ENCODE data around the gene NELL1.
"Not testable (repeated sequence)": the region's sequence is repeated elsewhere in the genome, so short reads cannot be mapped to it uniquely, and the experiment has no call there.

The NELL1 gene

GRCh38 chr11:21268036-21268435 lies 598.6 kb downstream of the NELL1 start:
- TF ChIP-seq GLIS3 (CRISPR knock-in tag; IDR thresholded peaks at IDR 0.05) (no peak), CSDC2 (CRISPR knock-in tag; IDR thresholded peaks at IDR 0.05) (no peak), ZFP30 (CRISPR knock-in tag; IDR thresholded peaks at IDR 0.05) (no peak), BACH2 (CRISPR knock-in tag; IDR thresholded peaks at IDR 0.05; ENCODE audit: borderline replicate concordance) (no peak), ZNF70 (CRISPR knock-in tag; IDR thresholded peaks at IDR 0.05) (no peak), OSR1 (CRISPR knock-in tag; IDR thresholded peaks at IDR 0.05) (no peak), CSRNP3 (CRISPR knock-in tag; IDR thresholded peaks at IDR 0.05) (no peak), ESRRG (CRISPR knock-in tag; IDR thresholded peaks at IDR 0.05) (no peak), RARB (CRISPR knock-in tag; IDR thresholded peaks at IDR 0.05) (no peak), ZC3H10 (CRISPR knock-in tag; IDR thresholded peaks at IDR 0.05) (no peak)

DNA sequence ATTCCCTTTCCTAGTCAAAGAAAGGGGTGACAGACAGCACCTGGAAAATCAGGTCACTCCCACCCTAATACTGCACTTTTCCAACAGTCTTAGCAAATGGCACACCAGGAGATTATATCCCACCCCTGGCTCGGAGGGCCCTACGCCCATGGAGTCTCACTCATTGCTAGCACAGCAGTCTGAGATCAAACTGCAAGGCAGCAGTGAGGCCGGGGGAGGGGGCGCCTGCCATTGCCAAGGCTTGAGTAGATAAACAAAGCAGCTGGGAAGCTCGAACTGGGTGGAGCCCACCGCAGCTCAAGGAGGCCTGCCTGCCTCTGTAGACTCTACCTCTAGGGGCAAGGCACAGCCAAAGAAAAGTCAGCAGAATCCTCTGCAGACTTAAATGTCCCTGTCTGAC lies 602.8 kb downstream of the NELL1 start:
- not testable (repeated sequence) for ATAC-seq

More at GRCh38 chr11:21268036-21268435, 598.6 kb downstream of the NELL1 start:
- ATAC-seq, result no peak

DNA sequence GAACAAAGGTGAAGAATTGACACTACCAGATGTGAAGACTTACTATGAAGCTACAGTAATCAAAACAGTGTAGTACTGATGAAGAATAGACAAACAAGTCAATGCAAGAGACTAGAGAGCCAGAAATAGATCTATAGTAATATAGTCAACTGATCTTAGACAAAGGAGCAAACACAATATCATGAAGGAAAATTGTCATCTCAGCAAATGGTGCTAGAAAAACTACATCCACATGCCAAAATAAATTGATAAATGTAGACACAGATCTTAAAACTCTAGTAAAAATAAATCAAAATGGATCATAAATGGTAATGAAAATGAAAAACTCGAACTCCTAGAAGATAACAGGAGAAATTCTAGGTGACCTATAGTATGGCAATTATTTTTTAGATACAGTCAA lies 609.5 kb downstream of the NELL1 start:
- no peak for TF ChIP-seq CSDC2 (CRISPR knock-in tag; IDR thresholded peaks at IDR 0.05)
- TF ChIP-seq RARB (CRISPR knock-in tag; IDR thresholded peaks at IDR 0.05), result no peak
- TF ChIP-seq, protein P1, sequence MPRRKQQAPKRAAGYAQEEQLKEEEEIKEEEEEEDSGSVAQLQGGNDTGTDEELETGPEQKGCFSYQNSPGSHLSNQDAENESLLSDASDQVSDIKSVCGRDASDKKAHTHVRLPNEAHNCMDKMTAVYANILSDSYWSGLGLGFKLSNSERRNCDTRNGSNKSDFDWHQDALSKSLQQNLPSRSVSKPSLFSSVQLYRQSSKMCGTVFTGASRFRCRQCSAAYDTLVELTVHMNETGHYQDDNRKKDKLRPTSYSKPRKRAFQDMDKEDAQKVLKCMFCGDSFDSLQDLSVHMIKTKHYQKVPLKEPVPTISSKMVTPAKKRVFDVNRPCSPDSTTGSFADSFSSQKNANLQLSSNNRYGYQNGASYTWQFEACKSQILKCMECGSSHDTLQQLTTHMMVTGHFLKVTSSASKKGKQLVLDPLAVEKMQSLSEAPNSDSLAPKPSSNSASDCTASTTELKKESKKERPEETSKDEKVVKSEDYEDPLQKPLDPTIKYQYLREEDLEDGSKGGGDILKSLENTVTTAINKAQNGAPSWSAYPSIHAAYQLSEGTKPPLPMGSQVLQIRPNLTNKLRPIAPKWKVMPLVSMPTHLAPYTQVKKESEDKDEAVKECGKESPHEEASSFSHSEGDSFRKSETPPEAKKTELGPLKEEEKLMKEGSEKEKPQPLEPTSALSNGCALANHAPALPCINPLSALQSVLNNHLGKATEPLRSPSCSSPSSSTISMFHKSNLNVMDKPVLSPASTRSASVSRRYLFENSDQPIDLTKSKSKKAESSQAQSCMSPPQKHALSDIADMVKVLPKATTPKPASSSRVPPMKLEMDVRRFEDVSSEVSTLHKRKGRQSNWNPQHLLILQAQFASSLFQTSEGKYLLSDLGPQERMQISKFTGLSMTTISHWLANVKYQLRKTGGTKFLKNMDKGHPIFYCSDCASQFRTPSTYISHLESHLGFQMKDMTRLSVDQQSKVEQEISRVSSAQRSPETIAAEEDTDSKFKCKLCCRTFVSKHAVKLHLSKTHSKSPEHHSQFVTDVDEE (CRISPR knock-in tag; IDR thresholded peaks at IDR 0.05), result no peak
- TF ChIP-seq ZC3H10 (CRISPR knock-in tag; IDR thresholded peaks at IDR 0.05), result no peak
- no peak for TF ChIP-seq ZNF70 (CRISPR knock-in tag; IDR thresholded peaks at IDR 0.05)
- TF ChIP-seq ZNF565 (CRISPR knock-in tag; conservative IDR thresholded peaks at IDR 0.05; ENCODE audit: low read depth), result no peak
- no peak for TF ChIP-seq ISL1 (CRISPR knock-in tag; IDR thresholded peaks at IDR 0.05)
- no peak for TF ChIP-seq ARNTL (CRISPR knock-in tag; IDR thresholded peaks at IDR 0.05; ENCODE audit: borderline replicate concordance, low read depth)
- TF ChIP-seq OSR1 (CRISPR knock-in tag; IDR thresholded peaks at IDR 0.05), result no peak
- no peak for TF ChIP-seq ESRRG (CRISPR knock-in tag; IDR thresholded peaks at IDR 0.05)
- TF ChIP-seq BACH2 (CRISPR knock-in tag; IDR thresholded peaks at IDR 0.05; ENCODE audit: borderline replicate concordance), result no peak
- TF ChIP-seq ZFP30 (CRISPR knock-in tag; IDR thresholded peaks at IDR 0.05), result no peak
- TF ChIP-seq, protein P2, sequence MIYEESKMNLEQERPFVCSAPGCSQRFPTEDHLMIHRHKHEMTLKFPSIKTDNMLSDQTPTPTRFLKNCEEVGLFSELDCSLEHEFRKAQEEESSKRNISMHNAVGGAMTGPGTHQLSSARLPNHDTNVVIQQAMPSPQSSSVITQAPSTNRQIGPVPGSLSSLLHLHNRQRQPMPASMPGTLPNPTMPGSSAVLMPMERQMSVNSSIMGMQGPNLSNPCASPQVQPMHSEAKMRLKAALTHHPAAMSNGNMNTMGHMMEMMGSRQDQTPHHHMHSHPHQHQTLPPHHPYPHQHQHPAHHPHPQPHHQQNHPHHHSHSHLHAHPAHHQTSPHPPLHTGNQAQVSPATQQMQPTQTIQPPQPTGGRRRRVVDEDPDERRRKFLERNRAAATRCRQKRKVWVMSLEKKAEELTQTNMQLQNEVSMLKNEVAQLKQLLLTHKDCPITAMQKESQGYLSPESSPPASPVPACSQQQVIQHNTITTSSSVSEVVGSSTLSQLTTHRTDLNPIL (CRISPR knock-in tag; IDR thresholded peaks at IDR 0.05; ENCODE audit: low read depth), result no peak
- no peak for TF ChIP-seq SNAI2 (CRISPR knock-in tag; IDR thresholded peaks at IDR 0.05)
- ATAC-seq, result no peak

DNA sequence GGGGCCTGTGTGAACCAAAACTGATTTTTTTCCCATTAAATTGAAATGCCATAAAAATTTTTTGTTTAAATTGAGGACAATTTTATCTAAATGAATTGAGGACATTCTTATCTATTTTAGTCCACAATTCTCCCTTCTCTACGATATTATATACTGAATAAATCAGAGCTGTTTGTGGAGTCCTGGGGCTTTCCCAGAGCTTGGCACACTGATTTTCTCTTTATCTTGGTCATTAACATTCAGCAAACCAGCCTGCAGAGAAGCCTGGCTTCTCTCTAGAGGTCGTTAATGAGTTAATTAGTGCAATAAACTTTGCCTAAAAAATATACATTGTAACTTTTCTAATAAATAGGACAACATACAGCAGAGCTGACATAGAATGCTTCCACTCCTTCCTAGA lies 615.7 kb downstream of the NELL1 start:
- ATAC-seq, result no peak

DNA sequence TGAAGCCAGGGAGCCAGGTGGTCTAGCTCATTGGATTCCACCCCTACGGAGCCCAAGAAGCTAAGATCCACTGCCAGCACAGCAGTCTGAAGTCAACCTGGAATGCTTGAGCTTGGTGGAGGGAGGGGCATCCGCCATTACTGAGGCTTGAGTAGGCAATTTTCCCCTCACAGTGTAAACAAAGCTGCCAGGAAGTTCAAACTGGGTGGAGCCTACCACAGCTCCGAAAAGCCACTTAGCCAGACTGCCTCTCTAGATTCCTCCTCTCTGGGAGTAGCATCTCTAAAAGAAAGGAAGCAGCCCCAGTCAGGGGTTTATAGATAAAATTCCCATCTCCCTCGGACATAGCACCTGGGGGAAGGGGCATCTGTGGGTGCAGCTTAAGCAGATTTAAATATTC lies 620.3 kb downstream of the NELL1 start:
- TF ChIP-seq ISL1 (CRISPR knock-in tag; IDR thresholded peaks at IDR 0.05) (no peak), OSR1 (CRISPR knock-in tag; IDR thresholded peaks at IDR 0.05) (no peak), ZFP3 (CRISPR knock-in tag; IDR thresholded peaks at IDR 0.05) (no peak), BACH2 (CRISPR knock-in tag; IDR thresholded peaks at IDR 0.05; ENCODE audit: borderline replicate concordance) (no peak), ZC3H10 (CRISPR knock-in tag; IDR thresholded peaks at IDR 0.05) (no peak), ZFP30 (CRISPR knock-in tag; IDR thresholded peaks at IDR 0.05) (no peak), RARB (CRISPR knock-in tag; IDR thresholded peaks at IDR 0.05) (no peak), ARNTL (CRISPR knock-in tag; IDR thresholded peaks at IDR 0.05; ENCODE audit: borderline replicate concordance, low read depth) (no peak), CSDC2 (CRISPR knock-in tag; IDR thresholded peaks at IDR 0.05) (no peak), ESRRG (CRISPR knock-in tag; IDR thresholded peaks at IDR 0.05) (no peak), PPARA (CRISPR knock-in tag; IDR thresholded peaks at IDR 0.05; ENCODE audit: borderline replicate concordance) (no peak)
- TF ChIP-seq, protein P3, sequence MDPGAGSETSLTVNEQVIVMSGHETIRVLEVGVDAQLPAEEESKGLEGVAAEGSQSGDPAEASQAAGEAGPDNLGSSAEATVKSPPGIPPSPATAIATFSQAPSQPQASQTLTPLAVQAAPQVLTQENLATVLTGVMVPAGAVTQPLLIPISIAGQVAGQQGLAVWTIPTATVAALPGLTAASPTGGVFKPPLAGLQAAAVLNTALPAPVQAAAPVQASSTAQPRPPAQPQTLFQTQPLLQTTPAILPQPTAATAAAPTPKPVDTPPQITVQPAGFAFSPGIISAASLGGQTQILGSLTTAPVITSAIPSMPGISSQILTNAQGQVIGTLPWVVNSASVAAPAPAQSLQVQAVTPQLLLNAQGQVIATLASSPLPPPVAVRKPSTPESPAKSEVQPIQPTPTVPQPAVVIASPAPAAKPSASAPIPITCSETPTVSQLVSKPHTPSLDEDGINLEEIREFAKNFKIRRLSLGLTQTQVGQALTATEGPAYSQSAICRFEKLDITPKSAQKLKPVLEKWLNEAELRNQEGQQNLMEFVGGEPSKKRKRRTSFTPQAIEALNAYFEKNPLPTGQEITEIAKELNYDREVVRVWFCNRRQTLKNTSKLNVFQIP (CRISPR knock-in tag; IDR thresholded peaks at IDR 0.05; ENCODE audit: borderline replicate concordance, low read depth), result no peak
- TF ChIP-seq, protein P2 (CRISPR knock-in tag; IDR thresholded peaks at IDR 0.05; ENCODE audit: low read depth), result no peak

More for the DNA sequence above, 615.7 kb downstream of the NELL1 start:
- TF ChIP-seq TCF4 (CRISPR knock-in tag; IDR thresholded peaks at IDR 0.05; ENCODE audit: borderline replicate concordance) (peak; percentile 31; the same call in 1 of the 2 replicates), SNAI2 (CRISPR knock-in tag; IDR thresholded peaks at IDR 0.05) (no peak)

More for the DNA sequence above, 620.3 kb downstream of the NELL1 start:
- no peak for ATAC-seq

Data from SK-N-SH treated with all-trans-retinoic acid at 6 μM for 48 hours (cell line).